IPS-18c (cell line): ENCODE data around the gene ZNHIT3.
"Not testable (repeated sequence)": the region's sequence is repeated elsewhere in the genome, so short reads cannot be mapped to it uniquely, and the experiment has no call there.

Source experiments
- H3K4me3 ChIP-seq: 2 replicates; pipeline ENCODE4 v1.7.0; 2013; ENCODE audit warnings: low read depth, mild to moderate bottlenecking, low read length, moderate library complexity; ENCODE audit not compliant: insufficient read depth
- H3K9me3 ChIP-seq: one replicate; pipeline ENCODE4 v1.6.1; 2013; ENCODE audit warnings: mild to moderate bottlenecking, low read length, moderate library complexity; ENCODE audit not compliant: control insufficient read depth, insufficient read depth

Gene ZNHIT3

GRCh38 chr17:36486204-36487194 is at the start of gene ZNHIT3:
TSS of gene ZNHIT3 (plus strand) at chr17:36486681. CDS start at chr17:36486700, 19 bp downstream.
- Histone ChIP-seq H3K9me3 (no peaks in the 10 kb centered on the region), H3K4me3 (peak within 1 kb of the TSS; percentile 94)

- not testable (repeated sequence) for H3K4me3 ChIP-seq, H3K9me3 ChIP-seq
Measured at GRCh38 chr17:36441792-36442191, 44.7 kb upstream of the ZNHIT3 start.

- no peaks in the 10 kb centered on the region for H3K9me3 ChIP-seq
- H3K4me3 ChIP-seq, result no peak overlapping the region
Measured at GRCh38 chr17:36443777-36444176, 42.7 kb upstream of the ZNHIT3 start.

GRCh38 chr17:36449997-36450396 is 36.5 kb upstream of the ZNHIT3 start:
- not testable (repeated sequence) for H3K4me3 ChIP-seq, H3K9me3 ChIP-seq

GRCh38 chr17:36452888-36453287 is 33.6 kb upstream of the ZNHIT3 start:
- not testable (repeated sequence) for H3K9me3 ChIP-seq

GRCh38 chr17:36457701-36458100 is 28.8 kb upstream of the ZNHIT3 start:
- not testable (repeated sequence) for H3K9me3 ChIP-seq, H3K4me3 ChIP-seq

More at GRCh38 chr17:36452888-36453287, 33.6 kb upstream of the ZNHIT3 start:
- not testable (repeated sequence) for H3K4me3 ChIP-seq

- H3K9me3 ChIP-seq, result no peaks in the 10 kb centered on the region
- no peak overlapping the region for H3K4me3 ChIP-seq
Measured at GRCh38 chr17:36459045-36459444, 27.4 kb upstream of the ZNHIT3 start.

GRCh38 chr17:36459601-36460000 is 26.9 kb upstream of the ZNHIT3 start:
- Histone ChIP-seq H3K4me3 (no peak overlapping the region), H3K9me3 (no peaks in the 10 kb centered on the region)

GRCh38 chr17:36460265-36460937 is 26.1 kb upstream of the ZNHIT3 start:
- H3K9me3 ChIP-seq, result no peaks in the 10 kb centered on the region
- no peak overlapping the region for H3K4me3 ChIP-seq

GRCh38 chr17:36461330-36462110 is 25.0 kb upstream of the ZNHIT3 start:
- H3K4me3 ChIP-seq, result no peak overlapping the region
- no peaks in the 10 kb centered on the region for H3K9me3 ChIP-seq

- H3K4me3 ChIP-seq, result peak overlapping the region; percentile 6; the same call in 1 of the 2 replicates
- H3K9me3 ChIP-seq, result no peaks in the 10 kb centered on the region
Measured at GRCh38 chr17:36463916-36464764, 22.3 kb upstream of the ZNHIT3 start.

- Histone ChIP-seq H3K9me3 (no peaks in the 10 kb centered on the region), H3K4me3 (no peak overlapping the region)
Measured at GRCh38 chr17:36464765-36465088, 21.8 kb upstream of the ZNHIT3 start.

- H3K9me3 ChIP-seq, result no peaks in the 10 kb centered on the region
- no peak overlapping the region for H3K4me3 ChIP-seq
Measured at GRCh38 chr17:36468903-36469635, 17.4 kb upstream of the ZNHIT3 start.

GRCh38 chr17:36469733-36470132 is 16.7 kb upstream of the ZNHIT3 start:
- H3K4me3 ChIP-seq, result no peak overlapping the region

GRCh38 chr17:36470499-36470898 is 16.0 kb upstream of the ZNHIT3 start:
- Histone ChIP-seq H3K4me3 (no peak overlapping the region), H3K9me3 (peaks cover 3% of the 10 kb centered on the region)

More at GRCh38 chr17:36469733-36470132, 16.7 kb upstream of the ZNHIT3 start:
- no peaks in the 10 kb centered on the region for H3K9me3 ChIP-seq

GRCh38 chr17:36474571-36474970 is 11.9 kb upstream of the ZNHIT3 start:
- peaks cover 3% of the 10 kb centered on the region for H3K9me3 ChIP-seq
- no peak overlapping the region for H3K4me3 ChIP-seq
